Medulla oblongata (tissue), 1 donor: ENCODE results near the gene AKAP12.
A peak's percentile ranks its signal among the peaks of the same experiment; 100 is the strongest.
"Not testable (repeated sequence)": the region's sequence is repeated elsewhere in the genome, so short reads cannot be mapped to it uniquely, and the experiment has no call there.

ENCODE experiments used
- DNase-seq: peaks from one replicate; pipeline ENCODE4 v3.0.0-alpha.2; 2015; ENCODE audit errors: extremely low spot score

AKAP12 gene

DNA sequence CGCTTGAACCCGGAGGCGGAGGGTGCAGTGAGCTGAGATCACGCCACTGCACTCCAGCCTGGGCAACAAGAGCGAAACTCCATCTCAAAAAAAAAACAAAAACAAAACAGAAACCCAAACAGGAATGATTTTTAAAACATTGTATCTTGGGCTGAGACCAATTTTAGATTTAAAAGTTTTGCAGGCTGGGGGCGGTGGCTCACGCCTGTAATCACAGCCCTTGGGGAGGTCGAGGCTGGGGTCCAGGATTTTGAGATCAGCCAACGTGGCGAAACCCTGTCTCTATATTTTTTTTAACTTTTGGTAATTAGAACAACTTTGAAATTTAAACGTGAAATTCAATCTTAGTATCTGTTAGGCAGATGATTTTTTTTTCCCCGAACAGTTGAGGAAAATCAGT is 70.5 kb downstream of the AKAP12 start:
- no peak for DNase-seq

- DNase-seq: no peak
Observed at GRCh38 chr6:151310852-151311767, 71.3 kb downstream of the AKAP12 start.

DNA sequence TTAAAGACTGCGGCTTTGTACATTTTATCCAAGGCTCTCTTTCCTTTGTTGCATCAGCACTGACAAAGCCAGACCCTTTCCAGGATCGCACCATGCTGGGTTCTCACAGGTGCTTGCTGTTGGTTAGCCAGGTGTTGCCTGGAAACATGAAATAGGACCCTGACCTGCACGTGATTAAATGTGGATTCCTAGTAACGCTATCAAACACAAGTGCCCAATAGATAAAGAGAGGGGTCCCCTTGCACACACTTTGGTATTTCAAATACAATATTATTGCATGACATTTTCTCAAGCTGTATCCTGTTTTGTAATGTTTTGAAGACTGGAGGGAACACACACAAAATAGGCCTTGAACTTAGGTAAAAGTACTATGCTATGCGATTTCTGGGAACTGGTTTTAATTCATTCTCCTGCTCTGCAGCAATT is 73.3 kb downstream of the AKAP12 start:
- no peak for DNase-seq

DNA sequence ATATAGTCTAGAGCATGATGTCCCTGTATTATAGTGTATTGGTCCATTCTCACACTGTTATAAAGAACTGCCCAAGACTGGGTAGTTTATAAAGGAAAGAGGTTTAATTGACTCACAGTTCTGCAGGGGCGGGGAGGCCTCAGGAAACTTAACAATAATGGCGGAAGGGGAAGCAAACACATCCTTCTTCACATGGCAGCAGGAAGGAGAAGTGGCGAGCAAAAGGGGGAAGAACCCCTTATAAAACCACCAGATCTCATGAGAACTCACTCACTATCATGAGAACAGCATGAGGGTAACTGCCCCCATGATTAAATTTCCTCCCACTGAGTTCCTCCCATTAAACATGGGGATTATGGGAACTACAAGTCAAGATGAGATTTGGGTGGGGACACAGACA is 75.9 kb downstream of the AKAP12 start:
- not testable (repeated sequence) for DNase-seq

GRCh38 chr6:151317103-151317994 is 77.6 kb downstream of the AKAP12 start:
- DNase-seq: no peak

- DNase-seq: no peak
Observed at GRCh38 chr6:151317995-151318365, 78.2 kb downstream of the AKAP12 start.

DNA sequence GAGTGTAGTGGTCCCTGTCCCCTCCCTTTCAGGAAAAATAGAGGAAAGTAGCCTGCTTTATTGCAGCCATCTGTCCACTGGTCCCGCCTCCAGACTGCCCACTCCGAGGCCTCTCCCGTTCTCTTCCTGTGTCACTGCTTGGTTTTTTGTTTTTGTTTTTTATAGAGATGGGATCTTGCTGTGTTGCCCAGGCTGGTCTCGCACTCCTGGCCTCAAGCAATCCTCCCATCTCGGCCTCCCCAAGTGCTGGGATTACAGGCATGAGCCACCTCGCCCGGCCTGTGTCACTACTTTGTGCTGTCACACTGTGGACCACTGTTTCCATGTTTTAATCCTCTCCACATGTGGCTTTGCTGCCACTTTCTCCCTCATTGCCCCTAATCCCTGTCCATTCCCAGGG is 80.4 kb downstream of the AKAP12 start:
- DNase-seq: no peak

GRCh38 chr6:151321438-151321837 is 81.7 kb downstream of the AKAP12 start:
- DNase-seq: no peak

DNA sequence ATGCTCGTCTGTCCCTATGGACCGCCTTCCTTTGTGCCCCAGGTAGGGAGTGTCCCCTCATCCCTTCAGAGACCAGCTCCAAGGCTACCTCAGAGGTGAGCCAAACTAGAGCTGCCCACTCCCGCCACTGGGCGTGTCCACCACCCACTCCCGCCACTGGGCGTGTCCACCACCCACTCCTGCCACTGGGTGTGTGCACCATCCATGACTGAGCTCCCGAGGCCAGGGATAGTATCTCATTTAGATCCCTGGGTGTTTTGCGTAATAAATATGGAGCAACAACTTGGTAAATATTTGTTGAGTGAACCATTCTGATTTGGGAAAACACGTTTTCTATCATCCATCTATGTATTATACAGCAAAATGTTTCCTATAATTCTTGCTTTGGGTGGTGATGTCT is 82.8 kb downstream of the AKAP12 start:
- DNase-seq: no peak

DNA sequence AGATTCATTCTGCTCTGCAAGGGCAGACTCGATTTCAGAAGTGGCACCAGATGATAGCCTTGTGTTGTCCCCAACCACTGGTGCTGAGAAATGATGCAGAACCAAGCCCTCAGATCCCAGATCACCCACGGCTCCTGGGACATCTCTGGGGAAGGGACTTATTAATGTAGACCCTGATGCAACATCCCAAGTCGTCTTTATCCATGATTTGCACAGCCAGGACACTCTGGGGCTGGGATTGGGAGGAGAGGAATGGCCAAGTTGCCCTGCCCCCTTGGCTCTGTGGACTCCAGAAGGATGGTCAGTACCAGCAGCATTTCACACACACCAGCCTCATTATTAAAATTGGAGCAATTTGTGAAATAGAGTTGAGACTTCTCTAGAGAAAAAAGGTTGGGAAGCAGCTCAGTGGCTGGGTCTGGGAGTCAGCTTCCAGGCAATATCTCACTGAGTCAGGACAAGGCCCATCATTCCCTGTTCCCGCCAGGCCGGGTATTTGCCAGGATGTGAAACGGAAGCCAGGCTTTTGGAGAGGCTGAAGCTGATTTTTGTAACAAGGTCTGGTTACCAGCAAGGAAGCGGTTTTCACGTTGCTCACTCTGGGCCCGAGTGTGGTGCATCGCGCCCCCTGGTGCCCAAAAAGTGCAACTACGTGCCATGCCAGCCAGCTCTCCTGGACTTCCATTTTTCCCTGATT is 84.2 kb downstream of the AKAP12 start:
- DNase-seq: peak; percentile 82

DNA sequence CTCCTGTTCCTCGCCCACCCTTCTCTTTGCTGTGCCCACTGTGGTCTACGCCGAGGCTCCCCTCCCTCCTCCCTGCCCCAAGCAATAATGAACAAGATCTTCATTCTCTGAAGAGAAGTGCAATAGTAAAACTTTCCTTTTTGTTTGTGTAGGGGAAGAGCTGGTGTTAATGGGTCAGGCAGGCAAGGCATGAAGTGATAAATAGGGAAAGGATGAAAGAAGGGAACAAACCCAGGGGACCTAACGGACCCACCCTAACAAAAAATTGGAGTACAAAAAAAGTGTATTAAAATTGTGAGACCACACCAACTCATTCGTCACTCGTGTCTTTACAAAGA is 84.7 kb downstream of the AKAP12 start:
- DNase-seq: no peak

- DNase-seq: peak; percentile 46
Observed at GRCh38 chr6:151325075-151326050, 85.6 kb downstream of the AKAP12 start.

GRCh38 chr6:151326116-151326825 is 86.5 kb downstream of the AKAP12 start:
- DNase-seq: no peak

DNA sequence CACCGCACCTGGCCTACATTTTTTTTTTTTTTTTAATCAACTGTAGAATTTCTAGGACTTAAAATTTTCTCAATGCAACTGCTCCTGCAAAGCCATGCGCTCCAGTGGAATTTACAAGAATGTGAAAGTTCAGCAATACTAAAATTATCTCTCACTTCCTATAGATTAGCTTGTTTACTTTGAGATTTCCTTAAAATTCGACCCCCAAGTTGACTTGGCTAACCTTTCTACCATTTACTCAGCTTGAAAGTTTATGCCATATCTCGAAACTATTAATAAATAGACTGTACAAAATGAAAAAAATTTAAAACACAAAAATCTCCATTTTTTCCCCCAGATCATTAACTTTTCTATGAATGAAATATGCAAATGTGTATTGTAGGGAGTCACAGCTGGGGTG is 87.3 kb downstream of the AKAP12 start:
- no peak for DNase-seq

GRCh38 chr6:151330130-151330696 is 90.4 kb downstream of the AKAP12 start:
- no peak for DNase-seq

GRCh38 chr6:151335930-151336329 is 96.2 kb downstream of the AKAP12 start:
- no peak for DNase-seq

GRCh38 chr6:151338651-151339200 is 99.0 kb downstream of the AKAP12 start:
- no peak for DNase-seq

- no peak for DNase-seq
Observed at GRCh38 chr6:151339369-151339768, 99.6 kb downstream of the AKAP12 start.

DNA sequence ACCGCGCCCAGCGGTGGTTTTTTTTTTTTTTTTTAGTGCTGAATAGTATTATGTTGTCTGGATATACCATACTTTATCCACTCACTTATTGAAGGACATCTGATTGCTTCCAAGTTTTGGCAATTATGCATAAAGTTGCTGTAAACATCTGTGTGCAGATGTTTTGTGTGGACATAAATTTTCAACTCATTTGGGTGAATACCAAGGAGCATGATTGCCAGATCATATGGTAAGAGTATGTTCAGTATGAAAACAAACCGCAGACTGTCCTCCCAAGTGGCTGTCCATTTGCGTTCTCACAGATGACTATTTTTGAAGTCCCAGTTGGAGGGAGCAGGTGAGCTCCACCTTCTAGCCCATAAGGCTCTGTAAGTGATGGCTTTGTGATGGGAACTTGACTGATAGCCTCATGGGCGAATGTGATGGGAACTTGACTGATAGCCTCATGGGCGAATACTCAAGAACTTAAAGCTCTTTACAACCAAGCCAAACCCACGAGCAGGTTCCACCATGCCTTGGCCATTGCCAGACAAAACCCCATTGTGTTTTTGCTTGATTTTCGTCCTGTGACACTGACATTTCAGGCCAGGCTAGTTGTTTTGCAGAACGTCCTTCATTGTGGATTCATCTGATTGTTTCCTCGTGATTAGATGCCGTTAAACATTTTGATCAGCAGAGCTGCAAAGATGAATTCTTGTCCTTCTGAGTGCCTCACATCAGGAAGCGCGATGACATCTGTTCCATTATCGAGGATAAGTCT is 100.6 kb downstream of the AKAP12 start:
- peak; percentile 23 for DNase-seq
